HG03103 (cell line): ENCODE results near the gene TESK2.

ENCODE experiments used
- ATAC-seq: cut with Tn5 transposase; IDR thresholded peaks from one replicate; pipeline ENCODE4 v1.9.1; 2021; ENCODE audit warnings: low read depth; ENCODE audit not compliant: unreplicated experiment

The TESK2 gene

GRCh38 chr1:45321444-45321843, 169.5 kb downstream of the TESK2 start:
- no peak for ATAC-seq

- ATAC-seq: no peak
Measured at GRCh38 chr1:45319761-45320160, 171.2 kb downstream of the TESK2 start.

- no peak for ATAC-seq
Measured at GRCh38 chr1:45317166-45317565, 173.8 kb downstream of the TESK2 start.

DNA sequence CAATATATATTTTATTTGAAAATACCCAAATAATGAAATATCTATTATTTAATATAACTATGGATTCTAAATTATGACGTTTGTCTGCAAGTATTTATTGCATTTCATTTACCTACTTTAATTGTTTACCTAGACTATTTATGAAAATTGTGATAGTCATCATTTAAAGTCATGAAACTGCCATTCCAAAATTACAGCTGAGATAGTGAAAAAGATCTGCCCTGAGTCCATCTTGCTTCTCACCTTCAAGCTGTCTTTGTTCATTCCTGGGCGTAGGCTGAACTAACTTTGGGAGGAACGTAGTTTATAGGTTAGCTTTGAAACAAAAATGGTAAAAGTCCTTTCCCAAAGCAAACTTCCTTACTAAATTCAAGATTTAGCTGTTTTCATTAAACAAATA, 176.7 kb downstream of the TESK2 start:
- ATAC-seq: no peak

DNA sequence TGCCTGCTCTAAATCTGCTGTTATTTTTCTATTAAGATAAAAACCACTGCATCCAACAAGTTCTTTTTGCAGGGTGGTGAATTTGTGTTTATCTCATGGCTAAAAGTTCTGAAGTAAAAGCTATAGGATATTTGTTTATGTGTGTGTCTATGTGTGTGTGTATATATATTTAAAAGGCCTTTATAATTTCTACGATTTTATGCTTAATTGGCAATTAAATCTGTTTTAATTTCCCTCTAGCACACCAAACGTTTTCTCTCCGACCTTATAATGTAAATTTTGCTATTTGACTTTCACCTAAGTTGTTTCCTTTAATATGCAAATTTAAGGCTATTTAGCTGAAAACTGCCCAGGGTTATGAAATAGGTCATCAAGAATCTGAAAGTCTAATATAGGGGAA, 184.1 kb downstream of the TESK2 start:
- ATAC-seq: no peak

DNA sequence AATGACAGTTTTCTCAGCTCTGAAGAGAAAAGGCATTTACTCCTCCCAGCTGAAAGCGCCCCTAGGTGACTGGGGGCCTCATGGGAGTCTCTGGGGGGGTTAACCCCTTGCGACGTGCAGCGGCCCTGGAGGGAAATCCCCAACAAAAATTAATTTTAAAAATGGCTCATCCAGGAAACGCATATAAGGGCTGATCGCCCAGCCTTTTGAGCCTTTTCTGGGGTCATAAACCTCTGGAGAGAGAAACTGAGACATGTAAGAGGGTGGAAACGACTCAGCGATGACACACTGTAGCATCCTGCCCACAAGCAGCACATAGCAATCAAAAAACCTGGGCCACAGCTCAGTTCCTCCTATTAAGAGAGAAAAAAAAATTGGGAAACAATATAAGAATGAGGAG, 184.6 kb downstream of the TESK2 start:
- ATAC-seq: no peak

- no peak for ATAC-seq
Measured at GRCh38 chr1:45305231-45305630, 185.7 kb downstream of the TESK2 start.

- ATAC-seq: no peak
Measured at GRCh38 chr1:45304311-45305081, 186.5 kb downstream of the TESK2 start.

- peak; percentile 57 for ATAC-seq
Measured at GRCh38 chr1:45303520-45304310, 187.2 kb downstream of the TESK2 start.

DNA sequence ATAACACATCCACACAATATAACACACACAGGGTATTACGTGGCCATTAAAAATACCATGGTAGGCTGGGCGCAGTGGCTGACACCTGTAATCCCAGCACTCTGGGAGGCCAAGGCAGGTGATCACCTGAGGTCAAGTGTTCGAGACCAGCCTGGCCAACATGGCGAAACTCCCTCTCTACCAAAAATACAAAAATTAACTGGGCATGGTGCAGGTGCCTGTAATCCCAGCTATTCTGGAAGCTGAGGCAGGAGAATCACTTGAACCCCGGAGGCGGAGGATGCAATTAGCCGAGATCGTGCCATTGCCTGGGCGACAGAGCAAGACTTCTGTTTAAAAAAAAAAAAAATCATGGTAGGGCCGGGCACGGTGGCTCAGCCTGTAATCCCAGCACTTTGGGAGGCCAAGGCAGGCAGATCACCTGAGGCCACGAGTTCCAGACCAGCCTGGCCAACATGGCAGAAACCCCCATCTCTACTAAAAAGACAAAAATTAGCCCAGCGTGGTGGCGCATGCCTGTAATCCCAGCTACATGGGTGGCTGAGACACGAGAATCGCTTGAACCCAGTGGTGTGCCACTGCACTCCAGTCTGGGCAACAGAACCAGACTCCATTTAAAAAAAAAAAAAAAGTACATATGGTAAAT, 188.3 kb downstream of the TESK2 start:
- ATAC-seq: no peak

DNA sequence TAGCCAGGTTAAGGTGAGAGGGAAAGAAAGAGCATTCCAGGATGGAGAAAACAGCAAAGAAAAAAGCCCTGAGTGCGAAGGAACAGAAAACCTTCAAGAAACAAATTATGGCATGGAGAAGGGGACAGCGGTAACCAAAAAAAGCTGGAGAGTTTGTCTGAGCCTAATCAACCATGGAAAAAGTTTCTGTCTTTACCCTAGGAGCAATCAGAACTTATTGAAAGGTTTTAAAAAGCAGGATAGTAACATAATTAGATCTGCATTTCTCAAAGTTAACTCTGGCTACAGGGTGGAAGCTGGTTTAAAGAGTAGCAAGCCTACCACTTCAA, 190.3 kb downstream of the TESK2 start:
- ATAC-seq: no peak

DNA sequence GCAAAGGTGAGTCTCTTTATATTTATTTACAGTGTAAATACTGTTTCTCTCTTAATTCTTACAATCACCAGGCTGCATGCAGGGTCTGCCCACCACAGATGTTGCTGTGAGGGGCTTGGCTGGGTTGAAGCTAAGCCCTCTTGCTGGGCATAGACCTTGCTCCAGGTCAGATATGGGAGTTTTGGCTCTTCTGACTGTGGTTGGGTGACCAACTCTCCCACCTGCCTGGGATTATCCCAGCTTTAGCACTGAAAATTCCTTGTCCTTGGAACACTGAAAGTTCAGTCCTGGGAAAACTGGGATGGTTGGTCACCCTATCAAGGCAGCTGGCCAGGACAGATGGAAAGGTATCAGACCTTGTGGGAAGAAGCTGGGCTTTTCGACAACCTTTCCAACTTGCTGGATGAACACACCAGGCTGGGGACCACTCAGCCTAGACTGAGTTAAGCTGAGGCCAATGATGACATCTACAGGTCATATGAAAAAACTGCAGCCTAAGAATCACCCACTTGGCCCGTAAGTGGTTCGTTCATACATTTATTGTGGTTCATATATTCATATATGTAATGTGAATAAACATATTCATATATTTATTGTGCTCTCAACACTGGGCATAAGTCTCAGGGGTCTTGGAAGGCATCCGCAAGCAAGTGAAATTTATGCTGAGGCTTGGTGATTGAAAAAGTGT, 190.8 kb downstream of the TESK2 start:
- ATAC-seq: no peak

- no peak for ATAC-seq
Measured at GRCh38 chr1:45299296-45299695, 191.7 kb downstream of the TESK2 start.

DNA sequence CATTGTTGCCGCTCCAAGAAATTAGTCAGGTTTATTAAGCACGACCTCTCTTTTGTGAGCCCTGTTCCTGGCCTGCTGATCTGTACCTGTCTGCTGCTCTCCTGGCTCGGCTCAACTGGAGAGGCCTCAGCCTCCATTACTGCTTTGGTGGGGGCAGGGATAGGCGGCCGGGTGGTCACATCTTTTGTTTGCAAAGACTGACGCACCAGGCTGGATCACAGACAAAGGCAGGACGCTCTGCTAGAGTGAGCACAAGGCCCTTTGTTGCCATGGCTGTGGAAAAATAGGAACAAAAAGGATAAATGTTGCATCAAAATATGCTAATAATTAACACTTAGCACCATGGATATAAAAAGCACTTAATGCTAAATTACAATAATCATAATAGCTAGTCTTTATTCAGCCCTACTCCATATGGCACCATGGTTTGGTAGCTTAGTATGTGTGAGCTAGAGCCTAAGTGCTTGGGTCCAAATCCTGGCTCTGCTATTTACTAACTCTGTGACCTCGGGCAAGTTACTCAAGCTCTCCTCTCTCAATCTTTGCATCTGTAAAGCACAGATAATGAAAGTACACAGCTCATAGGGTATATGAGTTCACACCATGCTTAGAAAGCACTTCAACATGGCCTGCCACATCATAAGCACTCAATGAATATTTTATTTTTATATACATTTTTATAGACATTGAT, 193.2 kb downstream of the TESK2 start:
- no peak for ATAC-seq
